Kidney capillary endothelial cell (primary cell): ENCODE results near the gene MTMR12.

Experiments used
- DNase-seq: peaks from one replicate; pipeline ENCODE4 v3.0.0-alpha.2; 2018; ENCODE audit warnings: low spot score

Gene MTMR12, protein sequence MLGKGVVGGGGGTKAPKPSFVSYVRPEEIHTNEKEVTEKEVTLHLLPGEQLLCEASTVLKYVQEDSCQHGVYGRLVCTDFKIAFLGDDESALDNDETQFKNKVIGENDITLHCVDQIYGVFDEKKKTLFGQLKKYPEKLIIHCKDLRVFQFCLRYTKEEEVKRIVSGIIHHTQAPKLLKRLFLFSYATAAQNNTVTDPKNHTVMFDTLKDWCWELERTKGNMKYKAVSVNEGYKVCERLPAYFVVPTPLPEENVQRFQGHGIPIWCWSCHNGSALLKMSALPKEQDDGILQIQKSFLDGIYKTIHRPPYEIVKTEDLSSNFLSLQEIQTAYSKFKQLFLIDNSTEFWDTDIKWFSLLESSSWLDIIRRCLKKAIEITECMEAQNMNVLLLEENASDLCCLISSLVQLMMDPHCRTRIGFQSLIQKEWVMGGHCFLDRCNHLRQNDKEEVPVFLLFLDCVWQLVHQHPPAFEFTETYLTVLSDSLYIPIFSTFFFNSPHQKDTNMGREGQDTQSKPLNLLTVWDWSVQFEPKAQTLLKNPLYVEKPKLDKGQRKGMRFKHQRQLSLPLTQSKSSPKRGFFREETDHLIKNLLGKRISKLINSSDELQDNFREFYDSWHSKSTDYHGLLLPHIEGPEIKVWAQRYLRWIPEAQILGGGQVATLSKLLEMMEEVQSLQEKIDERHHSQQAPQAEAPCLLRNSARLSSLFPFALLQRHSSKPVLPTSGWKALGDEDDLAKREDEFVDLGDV

DNA sequence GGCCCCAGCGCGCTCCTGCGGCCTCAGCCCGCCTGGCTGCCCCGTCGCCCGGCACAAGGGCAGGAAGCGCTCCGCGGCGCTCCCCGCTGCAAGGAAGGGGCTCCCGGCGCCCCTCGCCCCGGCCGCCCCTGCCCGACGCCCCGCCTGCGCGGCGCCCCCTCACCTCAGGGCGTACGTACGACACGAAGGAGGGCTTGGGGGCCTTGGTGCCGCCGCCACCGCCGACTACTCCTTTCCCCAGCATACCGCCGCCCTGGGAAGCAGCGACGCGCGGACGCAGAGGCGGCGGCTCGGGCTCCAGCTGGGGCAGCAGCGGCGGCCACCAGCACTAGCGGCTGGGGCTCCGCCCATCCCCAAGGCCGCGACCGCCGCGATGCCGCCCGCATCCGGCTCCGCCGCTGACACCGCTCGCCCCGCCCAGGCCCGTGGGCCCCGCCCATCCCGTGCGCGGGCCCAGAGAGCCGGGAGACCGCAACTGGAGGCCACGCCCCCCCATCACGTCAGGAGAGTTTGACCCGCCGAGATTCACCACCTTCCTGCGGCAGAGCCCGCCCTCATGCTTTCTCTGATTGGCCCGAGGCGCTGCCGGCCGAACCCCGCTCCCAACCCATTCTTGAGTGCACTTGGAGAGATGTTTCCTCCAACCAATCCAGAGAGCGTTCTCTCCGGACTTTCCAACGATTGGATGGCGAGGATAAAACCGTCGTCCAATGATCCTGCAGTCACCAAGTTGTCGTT, at the start of gene MTMR12:
Gene MTMR12, minus strand, starts transcription at position 345 of the 738 bp plus-strand sequence. Its CDS starts 101 bp downstream, at position 244.
- peak; percentile 100 for DNase-seq

DNA sequence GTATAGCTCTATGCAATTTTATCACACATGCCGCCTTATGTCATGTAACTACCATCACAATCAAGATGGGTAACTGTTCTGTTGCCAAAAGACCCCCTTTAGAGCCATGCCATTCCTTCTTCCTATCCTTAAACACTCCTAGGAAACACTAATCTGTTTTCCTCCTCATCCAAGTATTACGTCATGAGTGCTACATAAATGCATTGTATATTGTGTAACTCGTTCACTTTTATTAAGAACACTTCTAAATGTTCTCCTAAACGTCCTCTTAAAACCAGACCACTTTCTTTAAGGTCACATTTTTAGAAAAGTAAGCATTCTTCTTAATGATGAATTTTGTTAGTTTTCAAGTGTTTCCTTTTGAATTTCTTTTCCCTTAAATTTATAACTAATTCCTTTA, 49.8 kb upstream of the MTMR12 start:
- DNase-seq, result no peak

DNA sequence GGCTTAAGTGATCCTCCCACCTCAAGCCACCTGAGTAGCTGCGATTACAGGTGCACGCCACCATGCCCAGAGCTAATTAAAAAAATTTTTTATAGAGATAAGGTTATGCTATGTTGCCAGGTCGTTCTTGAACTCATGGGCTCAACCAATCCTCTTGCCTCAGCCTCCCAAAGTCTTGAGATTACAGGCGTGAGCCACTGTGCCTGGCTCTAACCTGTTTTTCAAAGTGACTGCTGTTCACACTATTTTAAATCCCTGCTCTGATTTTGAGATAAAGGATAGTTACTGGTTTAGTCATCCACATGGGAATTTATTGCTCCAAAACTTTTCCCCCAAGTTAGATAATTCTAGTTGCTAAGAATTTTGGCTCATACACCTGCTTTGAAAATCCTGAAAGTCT, 48.2 kb upstream of the MTMR12 start:
- no peak for DNase-seq

DNA sequence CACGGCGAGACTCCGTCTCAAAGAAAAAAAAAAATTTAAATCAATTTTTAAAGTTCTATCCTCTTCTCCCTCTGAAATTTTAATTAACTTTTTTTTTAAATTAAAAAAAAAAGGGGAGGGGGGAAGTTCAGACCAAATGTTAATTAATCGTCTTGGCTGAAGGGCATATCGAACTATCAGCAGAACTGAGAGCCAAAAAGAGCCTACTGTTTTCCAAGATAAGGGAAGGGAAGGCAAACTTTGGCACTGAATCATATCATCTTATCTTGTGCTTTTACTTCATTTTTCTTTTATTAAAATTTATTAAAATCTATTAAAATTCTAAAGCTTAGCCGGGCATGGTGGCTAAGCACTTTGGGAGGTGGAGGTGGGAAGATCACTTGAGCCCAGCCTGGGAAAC, 45.9 kb upstream of the MTMR12 start:
- no peak for DNase-seq

DNA sequence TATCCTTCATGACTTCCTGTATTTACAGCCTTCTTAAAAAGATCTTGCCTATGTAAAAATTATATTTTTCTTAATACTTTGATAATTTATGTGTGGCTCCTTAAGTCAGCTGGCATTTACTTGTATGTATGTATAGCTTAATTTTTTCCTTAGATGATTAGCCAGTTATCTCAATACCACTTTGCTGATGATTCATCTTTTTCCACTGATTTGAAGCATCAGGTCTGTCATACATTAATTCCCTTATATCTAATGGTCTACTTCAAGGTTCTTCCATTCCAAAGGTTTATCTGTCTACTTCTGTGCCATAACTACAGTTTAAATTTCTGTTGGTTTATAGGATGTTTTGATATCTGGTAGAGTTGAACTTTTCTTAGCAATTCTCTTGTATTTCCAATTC, 44.9 kb upstream of the MTMR12 start:
- no peak for DNase-seq

DNA sequence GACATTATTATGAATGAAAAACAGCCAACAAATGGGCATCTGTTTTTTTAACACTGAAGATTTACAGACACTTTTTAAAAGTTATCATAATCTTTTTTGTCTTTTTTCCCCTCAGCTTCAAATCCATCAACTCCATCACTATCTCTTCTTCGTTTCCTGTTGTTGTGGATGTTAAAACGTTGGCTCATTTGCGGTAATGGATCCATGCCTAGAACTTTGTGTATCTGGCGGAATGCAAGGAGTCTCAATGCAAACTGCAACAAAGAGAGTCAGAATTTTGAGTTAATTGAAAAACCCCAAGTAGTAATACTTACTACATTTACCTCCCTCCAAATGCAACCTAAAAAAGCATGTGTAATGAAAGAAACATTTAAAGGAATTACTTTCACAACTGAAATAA, 42.9 kb upstream of the MTMR12 start:
- DNase-seq, result no peak

DNA sequence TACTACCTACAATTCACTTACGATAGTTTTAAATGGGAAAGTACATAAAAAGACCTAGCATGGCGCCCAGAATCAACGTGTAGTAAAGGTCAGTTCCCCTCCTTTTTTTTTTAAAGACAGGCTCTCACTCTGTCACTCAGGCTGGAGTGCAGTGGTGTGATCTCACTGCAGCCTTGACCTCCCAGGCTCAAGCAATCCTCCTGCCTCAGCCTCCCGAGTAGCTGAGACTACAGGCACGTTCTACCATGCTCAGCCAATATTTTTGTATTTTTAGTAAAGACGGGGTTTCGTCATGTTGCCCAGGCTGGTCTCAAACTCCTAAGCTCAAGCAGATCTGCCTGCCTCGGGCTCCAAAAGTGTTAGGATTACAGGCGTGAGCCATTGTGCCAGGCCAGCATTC, 40.7 kb upstream of the MTMR12 start:
- no peak for DNase-seq

DNA sequence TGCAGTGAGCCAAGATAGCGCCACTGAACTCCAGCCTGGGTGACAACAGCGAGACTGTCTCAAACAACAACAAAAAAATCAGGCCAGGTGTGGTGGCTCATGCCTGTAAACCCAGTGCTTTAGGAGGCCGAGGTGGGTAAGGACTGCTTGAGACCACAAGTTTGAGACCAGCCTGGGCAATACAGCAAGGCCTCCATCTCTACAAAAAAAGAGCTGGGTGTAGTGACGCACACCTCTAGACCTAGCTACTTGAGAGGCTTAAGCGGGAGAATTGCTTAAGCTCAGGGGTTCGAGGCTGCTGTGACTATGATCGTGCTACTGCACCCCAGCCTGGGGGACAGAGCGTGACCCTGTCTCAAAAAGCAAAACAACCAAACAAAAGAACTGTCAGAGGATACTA, 39.9 kb upstream of the MTMR12 start:
- no peak for DNase-seq

DNA sequence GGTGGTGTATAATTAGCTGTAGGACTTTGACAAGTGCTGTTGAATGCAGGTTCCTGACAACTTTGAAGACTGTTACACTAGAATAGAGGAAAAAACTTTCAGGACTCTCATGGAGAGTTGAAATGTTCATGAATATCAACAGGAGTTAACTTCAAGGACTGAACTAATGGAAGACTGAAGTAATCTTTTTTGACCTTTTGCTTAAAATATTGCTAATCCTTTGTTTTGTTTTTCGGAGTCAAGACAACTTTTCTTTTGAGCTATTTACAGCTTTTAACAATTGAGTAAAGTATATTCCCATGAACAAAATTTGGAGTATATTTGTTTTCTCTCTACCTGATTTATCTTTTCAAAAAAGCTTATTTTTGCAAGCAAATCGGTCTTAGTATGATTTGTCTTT, 34.1 kb upstream of the MTMR12 start:
- DNase-seq, result no peak

DNA sequence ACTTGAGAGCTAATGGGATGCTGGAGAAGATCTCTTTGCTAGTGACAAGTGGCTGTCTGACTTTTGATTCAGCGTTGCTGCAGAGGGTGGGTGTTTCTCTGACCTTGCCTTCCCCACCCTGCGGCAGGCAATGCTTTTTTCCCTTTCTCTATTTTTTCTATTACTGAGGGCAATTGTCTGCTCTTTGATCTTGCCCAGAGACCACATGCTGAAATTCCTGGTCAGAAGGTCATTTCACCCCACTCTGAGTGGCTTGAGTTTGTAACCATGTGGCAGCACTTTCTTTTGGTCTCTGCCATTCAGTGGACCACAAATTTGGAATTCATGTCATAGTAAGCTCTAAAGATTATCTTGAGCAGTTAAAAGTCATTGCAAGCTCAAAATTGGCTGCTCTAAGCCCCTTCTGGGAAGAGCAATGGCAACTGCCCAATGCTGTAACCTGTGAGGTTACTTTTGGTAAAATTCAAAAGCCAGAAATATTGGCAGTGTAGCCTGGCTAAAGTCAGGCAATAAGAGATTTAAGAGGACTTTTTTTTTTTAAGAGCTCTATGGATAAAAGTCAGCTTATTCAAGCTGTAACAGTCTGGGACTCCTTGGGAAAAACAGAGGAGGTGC, 30.4 kb upstream of the MTMR12 start:
- no peak for DNase-seq

DNA sequence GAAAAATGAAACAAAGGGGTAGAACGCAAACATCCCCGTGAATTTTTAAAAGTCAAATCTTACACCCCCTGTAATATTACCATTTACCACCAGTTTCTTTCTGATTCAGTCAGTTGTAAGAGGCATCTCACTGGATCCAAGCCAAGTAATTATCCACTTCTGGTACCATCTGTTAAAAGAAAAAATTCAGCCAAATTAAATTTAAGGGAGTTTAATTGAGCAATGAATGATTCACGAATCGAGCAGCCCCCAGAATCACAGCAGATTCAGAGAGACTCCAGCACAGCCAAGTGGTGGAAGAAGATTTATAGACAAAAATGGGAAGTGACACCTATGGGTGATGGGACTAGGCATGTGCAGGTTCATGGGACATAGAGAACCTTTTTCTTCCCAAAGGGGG, 29.9 kb upstream of the MTMR12 start:
- no peak for DNase-seq

DNA sequence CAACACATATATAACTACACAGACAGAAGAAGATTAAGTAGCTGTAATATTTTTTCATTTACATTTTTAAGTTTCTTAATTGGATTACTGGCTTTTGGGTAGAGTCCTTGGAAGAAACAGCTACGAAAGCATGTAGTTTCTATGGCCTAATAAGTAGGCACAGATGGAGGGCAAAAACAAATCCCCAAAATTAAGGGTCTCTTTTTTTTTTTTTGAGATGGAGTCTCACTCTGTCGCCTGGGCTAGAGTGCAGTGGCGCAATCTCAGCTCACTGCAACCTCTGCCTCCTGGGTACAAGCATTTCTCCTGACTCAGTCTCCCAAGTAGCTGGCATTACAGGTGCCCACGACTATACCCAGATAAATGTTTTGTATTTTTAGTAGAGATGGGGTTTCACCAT, 27.1 kb upstream of the MTMR12 start:
- DNase-seq, result no peak

DNA sequence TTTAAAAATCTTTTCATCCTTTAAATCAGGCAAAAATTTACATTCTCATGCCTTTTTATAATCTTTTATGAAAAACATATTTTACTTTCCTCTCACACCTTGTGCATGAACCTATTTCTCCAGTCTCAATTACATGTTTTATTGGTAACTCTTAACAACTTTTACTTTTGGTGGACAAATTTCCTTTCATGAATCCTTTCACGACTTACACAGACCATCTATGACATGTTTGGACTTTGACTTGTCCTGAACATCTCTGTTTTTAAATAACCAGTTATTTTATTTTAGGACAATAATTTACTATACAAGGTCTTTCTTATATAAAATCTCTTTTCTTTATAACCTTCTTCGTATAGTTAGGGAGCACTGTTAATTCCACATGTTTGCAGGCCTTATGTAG, 26.5 kb upstream of the MTMR12 start:
- DNase-seq, result no peak

DNA sequence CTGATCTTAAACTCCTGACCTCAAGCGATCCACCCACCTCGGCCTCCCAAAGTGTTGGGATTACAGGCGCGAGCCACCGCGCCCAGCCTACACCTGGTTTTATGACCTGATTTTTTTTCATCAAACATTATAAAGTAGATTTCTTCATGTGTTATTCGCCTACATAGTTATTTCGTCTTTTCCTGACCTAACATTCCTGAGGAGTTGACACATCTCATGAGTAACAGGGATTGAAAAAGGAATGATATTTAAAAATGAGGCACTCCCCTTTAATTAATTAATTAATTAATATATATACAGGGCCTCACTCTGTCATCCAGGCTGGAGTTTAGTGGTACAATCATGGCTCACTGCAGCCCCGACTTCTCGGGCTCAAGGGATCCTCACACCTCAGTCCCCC, 20.2 kb upstream of the MTMR12 start:
- DNase-seq, result no peak

DNA sequence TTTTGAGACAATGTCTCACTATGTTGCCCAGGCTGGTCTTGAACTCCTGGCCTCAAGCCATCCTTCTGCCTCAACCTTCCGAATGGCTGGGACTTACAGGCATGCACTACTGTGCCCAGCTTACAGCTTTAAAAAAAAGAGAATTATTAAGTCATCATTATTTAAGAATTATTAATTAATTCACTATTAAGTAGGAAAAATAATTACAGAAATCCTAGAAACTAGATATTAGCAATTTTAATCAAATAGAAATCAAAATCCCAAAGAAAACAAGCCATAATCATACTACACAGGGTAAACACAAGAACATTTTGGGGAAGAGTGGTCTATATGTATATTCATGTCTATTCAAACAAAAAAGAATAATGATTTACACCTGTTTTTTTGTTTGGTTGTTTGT, 19.6 kb upstream of the MTMR12 start:
- no peak for DNase-seq

DNA sequence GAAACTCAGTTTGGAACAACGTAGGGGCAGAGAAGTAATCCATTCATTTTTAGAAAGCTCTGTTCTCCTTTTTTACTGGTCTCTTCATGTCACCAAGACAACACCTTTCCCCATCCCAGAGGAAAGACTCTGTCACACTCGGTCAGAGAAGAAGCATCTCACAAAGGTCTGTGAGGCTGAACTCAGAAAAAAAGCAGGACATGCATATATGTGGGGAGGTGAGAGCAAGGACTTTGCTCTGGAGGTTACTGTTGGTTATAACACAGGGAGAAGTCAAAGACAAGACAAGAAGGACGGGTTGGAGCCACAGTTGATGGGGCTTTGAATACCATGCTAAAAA, 19.2 kb upstream of the MTMR12 start:
- DNase-seq, result no peak

DNA sequence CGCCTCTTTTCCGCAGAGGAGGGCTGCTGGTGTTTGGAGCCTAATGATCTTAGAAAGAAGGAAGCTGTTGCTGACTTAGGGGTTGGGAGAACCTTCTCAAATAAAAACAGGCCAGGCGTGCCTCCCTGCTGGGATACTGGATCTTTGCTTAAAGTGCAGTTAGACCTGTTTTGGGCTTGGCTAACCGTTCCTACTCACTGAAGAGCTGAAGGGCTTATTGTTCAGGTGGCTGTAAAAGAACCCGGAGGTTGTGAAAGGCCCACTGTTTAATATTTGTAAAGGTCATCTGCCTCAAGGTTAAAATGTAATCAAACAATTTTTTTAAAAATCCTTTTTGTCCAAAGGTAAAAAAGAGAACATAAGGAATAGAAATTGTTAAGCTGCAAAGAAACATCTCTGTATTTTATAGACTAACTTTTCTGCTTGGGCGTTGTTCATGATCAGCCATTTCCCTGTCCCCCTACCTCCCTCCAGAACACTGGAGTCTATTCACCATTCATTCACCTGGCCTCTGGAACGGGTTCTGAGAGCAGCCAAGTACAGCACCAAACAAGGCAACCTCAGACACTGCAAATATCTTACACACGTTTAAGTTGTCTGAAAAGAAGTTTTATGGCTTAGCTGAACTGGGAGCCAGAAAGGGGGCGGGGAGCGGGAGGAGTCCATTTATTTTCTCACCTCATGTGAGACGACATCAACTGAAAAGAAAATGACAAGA, 18.6 kb upstream of the MTMR12 start:
- no peak for DNase-seq

DNA sequence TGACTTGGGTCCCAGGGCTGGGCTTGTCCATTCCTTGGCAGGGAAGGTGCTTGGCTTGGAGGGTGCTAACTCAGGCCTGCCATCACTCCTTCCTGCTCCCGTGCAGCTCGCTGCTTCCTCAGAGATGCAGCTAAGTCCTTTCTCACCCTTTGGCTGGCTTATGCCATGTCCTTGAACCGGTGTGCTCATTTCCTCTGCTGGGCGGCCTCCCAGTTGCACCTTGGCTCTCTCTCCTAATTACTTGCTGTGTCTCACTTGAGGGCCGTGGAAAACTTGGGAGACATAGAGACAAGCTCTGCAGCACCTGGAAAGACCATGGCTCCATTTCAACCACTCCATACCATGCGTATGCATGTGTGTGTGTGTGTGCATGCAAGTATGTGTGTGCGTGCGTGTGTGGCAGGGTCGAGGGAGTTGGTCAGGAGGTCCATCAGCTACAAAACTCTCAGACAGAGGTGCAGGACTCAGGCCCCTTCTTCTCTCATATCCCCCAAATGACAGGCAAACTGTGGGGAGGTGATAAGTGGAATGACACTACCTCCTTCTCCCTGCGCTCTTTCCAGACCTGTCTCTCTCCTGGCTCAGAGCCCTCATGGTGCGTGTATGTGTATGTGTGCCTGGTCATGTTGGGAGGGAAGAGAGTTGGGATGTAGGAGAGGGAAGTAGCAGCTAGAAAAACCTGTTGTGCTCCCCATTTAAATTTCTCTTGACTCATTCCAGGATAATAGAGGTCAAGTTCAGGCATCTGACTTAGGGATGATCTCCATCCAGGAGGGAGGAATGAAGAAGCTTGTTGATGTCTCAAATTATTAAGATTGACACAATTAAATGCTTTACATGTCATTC, 17.6 kb upstream of the MTMR12 start:
- peak; percentile 25 for DNase-seq

DNA sequence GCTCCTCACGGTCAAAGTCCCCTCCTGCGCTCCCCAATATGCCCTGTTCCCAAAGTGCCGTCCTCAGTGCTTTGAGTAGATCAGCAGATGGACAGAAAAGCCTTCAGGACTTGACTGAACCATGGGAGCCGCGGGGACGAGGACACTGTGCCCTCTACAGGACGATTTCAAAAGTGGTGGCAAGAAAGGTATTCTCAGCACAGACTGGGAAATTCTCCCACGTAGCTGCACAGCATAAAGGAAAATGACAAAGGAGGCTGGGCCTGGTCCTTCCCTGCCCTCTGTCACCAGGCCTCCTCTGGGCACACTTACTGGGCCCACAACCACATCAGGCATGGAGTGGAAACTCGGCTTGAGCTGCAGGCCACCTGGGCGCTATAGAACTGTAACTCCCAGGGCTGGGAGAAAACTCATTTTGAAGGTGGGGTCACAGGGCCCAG, 16.7 kb upstream of the MTMR12 start:
- DNase-seq, result peak; percentile 62

DNA sequence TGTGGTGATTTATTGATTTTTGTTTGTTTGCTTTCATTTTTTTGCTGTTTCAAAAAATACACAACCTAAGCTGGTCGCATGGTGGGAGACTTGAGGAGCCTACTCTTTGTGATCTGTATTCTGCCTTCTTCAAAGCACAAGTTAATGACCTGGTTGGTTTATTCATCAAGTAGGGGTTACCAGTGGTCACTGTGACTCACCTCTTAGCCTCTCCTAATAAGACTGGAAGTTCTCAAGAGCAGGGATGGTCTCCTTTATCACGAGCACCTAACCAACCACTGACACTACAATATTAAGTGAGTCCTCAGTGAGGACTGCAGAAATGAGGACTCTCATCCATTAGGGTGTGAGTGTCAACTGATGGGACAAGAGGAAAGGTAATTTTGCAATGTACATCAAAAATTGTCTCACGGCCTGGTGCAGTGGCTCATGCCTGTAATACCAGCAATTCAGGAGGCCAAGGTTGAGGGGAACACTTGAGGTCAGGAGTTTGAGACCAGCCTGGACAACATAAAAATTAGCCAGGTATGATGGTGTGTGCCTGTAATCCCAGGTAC, 13.6 kb upstream of the MTMR12 start:
- no peak for DNase-seq

DNA sequence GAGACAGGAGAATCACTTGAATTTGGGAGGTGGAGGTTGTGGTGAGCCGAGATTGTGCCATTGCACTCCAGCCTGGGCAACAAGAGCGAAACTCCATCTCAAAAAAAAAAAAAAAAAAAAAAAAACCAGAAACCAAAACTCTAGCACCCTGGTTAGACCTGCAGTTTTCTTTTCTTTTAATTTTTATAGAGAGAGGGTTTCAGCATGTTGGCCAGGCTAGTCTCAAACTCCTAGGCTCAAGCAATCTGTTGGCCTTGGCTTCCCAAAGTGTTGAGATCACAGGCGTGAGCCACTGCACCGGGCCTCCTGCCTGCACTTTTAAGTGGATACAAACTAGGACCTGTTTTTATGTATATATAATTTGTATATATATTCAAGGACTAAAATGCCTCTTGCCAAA, 12.9 kb upstream of the MTMR12 start:
- DNase-seq, result no peak
